WI38 (cell line): ENCODE data around the gene LBP.

Experiments used
- H3K4me3 ChIP-seq: 2 replicates; pipeline ENCODE4 v1.5.1; 2011; ENCODE audit warnings: low read depth, mild to moderate bottlenecking, control low read depth, low read length
- CTCF ChIP-seq: IDR thresholded peaks from 2 replicates; pipeline ENCODE4 v1.5.1; 2012; ENCODE audit warnings: low read depth, mild to moderate bottlenecking, control low read depth, low read length

The LBP gene

GRCh38 chr20:38321959-38322598 is 24.2 kb upstream of the LBP start:
- H3K4me3 ChIP-seq: no peak overlapping the region
- peak; percentile 66 for TF ChIP-seq CTCF

GRCh38 chr20:38324159-38324558 is 22.1 kb upstream of the LBP start:
- H3K4me3 ChIP-seq: no peak overlapping the region
- no peak for TF ChIP-seq CTCF

GRCh38 chr20:38325167-38325566 is 21.1 kb upstream of the LBP start:
- no peak overlapping the region for H3K4me3 ChIP-seq
- TF ChIP-seq CTCF: no peak

- no peak overlapping the region for H3K4me3 ChIP-seq
- TF ChIP-seq CTCF: no peak
Measured at GRCh38 chr20:38325905-38326304, 20.4 kb upstream of the LBP start.

GRCh38 chr20:38326309-38326708 is 20.0 kb upstream of the LBP start:
- no peak overlapping the region for H3K4me3 ChIP-seq
- TF ChIP-seq CTCF: no peak

- no peak overlapping the region for H3K4me3 ChIP-seq
- TF ChIP-seq CTCF: no peak
Measured at GRCh38 chr20:38330638-38331037, 15.6 kb upstream of the LBP start.

- no peak for TF ChIP-seq CTCF
- no peak overlapping the region for H3K4me3 ChIP-seq
Measured at GRCh38 chr20:38331245-38331644, 15.0 kb upstream of the LBP start.
